ENCODE measurements around the gene TUBGCP2.

Gene TUBGCP2

DNA sequence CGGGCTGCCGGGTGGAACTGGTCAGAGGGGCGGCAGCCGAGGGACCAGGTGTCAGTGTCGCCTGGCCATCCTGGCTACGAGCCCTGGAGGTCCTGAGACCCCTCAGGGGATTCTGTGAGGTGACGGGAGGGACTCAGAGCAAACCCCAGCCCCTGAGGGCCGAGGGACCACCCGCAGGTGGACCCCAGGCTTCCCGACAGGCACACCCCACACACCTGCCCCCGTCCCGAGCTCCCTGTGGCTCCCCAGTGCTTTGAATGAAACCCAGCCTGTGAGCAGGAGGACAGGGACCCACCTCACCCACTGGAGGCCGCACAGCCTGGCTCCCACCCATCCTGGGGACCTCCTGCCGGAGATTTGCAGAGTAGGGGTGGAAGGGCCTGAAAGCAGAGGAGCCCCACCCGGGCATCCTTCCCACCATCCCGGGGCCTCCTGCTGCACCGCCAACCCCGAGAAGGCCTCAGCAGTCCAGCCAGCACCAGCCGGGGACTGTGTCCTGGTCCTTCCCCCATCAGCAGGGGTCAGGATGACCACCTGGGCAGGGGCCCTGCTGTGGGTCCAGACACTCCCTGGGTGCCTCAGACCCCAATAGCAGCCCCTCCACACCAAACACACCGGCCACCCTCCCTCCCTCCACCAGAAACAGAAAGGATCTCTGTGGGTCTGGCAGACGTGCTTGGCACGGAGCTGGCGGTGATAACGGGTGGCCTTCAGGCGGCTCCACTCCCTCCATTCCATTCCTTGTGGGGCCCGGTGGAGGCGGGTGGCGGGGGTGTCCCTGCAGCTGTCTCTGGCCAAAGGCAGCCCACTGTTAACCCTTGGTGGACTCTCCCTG lies 57.1 kb downstream of the TUBGCP2 start:
- no peak overlapping the region for H3K4me3 ChIP-seq (ENCODE audit: low read depth, low read length)
- TF ChIP-seq, protein P1, sequence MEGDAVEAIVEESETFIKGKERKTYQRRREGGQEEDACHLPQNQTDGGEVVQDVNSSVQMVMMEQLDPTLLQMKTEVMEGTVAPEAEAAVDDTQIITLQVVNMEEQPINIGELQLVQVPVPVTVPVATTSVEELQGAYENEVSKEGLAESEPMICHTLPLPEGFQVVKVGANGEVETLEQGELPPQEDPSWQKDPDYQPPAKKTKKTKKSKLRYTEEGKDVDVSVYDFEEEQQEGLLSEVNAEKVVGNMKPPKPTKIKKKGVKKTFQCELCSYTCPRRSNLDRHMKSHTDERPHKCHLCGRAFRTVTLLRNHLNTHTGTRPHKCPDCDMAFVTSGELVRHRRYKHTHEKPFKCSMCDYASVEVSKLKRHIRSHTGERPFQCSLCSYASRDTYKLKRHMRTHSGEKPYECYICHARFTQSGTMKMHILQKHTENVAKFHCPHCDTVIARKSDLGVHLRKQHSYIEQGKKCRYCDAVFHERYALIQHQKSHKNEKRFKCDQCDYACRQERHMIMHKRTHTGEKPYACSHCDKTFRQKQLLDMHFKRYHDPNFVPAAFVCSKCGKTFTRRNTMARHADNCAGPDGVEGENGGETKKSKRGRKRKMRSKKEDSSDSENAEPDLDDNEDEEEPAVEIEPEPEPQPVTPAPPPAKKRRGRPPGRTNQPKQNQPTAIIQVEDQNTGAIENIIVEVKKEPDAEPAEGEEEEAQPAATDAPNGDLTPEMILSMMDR (IDR thresholded peaks at IDR 0.05; ENCODE audit: low read depth, low read length, missing control alignments) = no peak

DNA sequence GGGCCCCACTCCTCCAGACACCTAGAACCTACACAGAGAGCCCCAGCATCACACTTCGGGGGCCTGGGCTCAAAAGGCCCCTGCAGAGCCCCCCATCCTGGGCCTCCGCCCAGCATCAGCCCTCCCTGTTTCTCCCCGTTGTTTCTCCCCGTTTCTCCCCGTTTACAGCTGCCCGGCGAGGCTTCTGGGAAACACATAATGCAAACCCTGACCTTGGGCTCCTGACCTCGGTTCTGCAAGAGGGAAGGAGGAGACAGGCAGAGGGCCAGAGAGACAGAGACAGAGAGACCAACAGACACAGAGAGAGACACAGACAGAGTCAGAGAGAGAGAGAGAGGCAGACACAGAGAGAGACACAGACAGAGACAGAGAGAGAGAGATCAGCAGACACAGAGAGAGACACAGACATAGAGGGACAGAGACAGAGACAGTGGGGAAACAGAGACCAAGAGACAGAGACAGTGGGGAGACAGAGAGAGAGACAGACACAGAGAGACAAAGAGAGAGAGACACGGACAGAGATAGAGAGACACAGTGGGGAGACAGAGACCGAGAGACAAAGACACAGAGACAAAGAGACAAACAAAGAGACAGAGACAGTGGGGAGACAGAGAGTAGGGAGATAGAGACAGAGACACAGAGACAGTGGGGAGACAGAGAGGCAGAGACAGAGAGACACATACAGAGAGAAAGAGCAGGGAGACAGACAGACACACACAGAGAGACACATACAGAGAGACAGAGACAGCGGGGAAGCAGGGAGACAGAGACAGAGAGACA lies 58.5 kb downstream of the TUBGCP2 start:
- H3K4me3 ChIP-seq (ENCODE audit: low read depth, low read length) = no peak overlapping the region
- TF ChIP-seq, protein P1 (IDR thresholded peaks at IDR 0.05; ENCODE audit: low read depth, low read length, missing control alignments) = no peak
- no peak for DNase-seq (ENCODE audit: low read depth)

More for the DNA sequence above, 57.1 kb downstream of the TUBGCP2 start:
- DNase-seq (ENCODE audit: low read depth) = no peak

DNA sequence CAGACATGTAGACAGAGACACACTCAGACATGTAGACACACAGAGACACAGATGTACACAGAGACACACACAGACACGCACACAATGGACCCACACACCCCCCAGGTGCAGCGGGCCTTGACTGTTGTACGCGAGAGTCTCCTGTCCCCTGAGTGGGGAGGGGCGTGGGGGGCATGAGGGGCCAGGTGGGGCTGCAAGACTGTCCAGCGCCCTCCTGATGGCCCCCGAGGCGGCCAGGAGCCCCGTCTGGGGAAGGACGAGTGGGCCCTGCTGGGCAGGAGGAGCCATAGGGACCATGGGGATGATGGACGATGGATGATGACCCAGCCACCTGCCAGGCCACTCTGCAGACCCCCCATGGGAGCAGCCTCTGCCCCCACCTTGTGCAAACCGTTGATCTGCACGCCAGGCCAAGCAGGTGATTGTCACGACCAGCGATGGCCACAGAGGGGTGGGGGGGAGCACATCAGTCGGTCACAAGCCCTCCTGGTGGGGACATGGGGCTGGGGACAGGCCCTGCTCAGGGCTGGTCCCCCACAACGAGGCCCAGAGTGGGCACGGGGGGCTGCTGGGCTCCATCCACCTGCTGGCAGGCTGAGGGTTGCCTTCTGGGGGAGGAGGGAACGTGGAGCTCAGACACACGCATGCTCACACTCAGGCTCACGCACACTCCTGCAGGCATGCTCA lies 59.4 kb downstream of the TUBGCP2 start:
- TF ChIP-seq, protein P1 (IDR thresholded peaks at IDR 0.05; ENCODE audit: low read depth, low read length, missing control alignments) = peak; percentile 18
- no peak overlapping the region for H3K4me3 ChIP-seq (ENCODE audit: low read depth, low read length)
- no peak for DNase-seq (ENCODE audit: low read depth)

DNA sequence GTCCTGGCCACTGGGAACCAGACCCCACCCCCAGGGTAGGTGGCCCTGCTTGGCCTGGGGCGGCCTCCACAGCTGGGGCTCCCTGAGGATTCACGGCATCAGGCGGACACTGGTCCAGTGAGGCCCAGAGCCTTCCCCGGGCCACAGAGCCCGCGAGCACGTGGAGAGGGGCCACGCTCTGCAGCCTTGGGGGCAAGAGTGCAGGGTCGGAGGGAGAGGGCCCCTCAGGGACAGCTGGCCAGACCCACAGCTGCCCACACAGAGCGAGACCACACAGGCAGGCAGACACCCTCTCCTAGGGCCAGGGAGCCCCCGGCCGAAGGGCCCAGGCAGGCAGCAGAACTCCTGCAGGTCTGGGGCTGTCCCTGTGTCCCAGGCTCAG lies 60.3 kb downstream of the TUBGCP2 start:
- no peak for DNase-seq (ENCODE audit: low read depth)
- H3K4me3 ChIP-seq (ENCODE audit: low read depth, low read length) = no peak overlapping the region
- TF ChIP-seq, protein P1 (IDR thresholded peaks at IDR 0.05; ENCODE audit: low read depth, low read length, missing control alignments) = no peak

DNA sequence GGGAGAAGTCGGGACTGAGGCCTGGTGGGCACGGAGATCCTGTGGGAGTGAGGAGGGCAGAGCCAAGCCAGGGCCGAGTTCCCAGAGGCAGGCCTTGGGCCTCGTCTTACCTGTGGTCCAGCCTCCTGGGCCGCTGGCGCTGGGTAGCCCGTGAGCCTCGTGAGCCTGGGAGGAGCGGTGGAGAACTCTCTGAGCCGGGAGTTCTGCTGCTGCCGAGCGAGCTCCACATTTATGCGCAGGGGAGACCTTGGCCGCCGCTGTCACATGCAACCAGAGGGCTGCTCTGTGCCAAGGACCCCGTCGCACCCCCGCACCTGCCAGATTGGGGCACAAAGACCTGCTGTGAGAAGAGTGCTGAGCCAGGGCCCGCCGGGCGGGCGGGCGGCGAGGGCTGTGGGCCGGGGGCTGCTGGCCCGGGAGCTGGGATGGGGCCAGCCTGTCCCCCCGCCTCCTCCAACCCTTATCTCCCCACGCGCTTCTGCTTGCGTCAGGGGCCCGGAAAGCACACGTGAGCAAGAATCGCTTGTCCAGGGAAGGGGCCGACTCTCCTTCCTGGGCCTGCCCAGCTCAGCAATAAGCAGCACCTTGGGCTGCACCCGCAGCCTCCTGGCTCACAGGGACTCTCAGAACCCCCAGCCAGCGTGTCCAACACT lies 60.9 kb downstream of the TUBGCP2 start:
- TF ChIP-seq, protein P1 (IDR thresholded peaks at IDR 0.05; ENCODE audit: low read depth, low read length, missing control alignments) = no peak

DNA sequence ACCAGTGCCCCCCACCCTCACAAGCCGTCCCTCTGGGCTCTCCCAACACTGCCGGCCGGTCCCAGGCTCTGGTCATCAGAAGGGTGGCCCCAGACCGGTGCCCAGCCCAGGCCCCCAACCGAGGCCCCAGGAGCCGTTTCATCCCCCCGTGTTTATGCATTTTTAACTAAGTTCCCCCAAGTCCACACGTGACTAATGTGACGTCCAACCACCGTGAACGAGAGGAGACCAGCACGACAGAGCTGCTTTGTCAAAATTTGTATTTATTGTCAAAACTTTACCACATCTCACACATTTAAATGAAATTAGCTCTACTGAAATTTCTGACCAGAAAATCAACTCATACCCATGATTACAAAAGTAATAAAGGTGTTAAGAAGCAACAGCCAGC lies 62.4 kb downstream of the TUBGCP2 start:
- no peak overlapping the region for H3K4me3 ChIP-seq (ENCODE audit: low read depth, low read length)
- DNase-seq (ENCODE audit: low read depth) = no peak
- TF ChIP-seq, protein P1 (IDR thresholded peaks at IDR 0.05; ENCODE audit: low read depth, low read length, missing control alignments) = no peak

More for the DNA sequence above, 60.9 kb downstream of the TUBGCP2 start:
- no peak for DNase-seq (ENCODE audit: low read depth)
- H3K4me3 ChIP-seq (ENCODE audit: low read depth, low read length) = no peak overlapping the region
